GM12878 (cell line): ENCODE data around the gene ZNF407. TPM values are rescaled to one million over a fixed set of nuclear protein-coding genes. Genes with fewer than 3 reads are reported as not detected.

ENCODE experiments used
- BACH1 ChIP-seq: fragments of 450-650 bp; IDR thresholded peaks from 2 replicates; pipeline ENCODE4 v1.6.1; 2017; ENCODE audit warnings: mild to moderate bottlenecking, borderline replicate concordance
- DPF2 ChIP-seq: fragments of 450-650 bp; IDR thresholded peaks from 2 replicates; pipeline ENCODE4 v1.6.1; 2017; ENCODE audit warnings: mild to moderate bottlenecking
- FOS ChIP-seq: IDR thresholded peaks from 3 replicates; pipeline ENCODE4 v1.6.1; 2011; ENCODE audit warnings: borderline replicate concordance; ENCODE audit not compliant: insufficient read length; ENCODE audit errors: extremely low read depth
- GABPA ChIP-seq: IDR thresholded peaks from 2 replicates; pipeline ENCODE4 v1.6.1; 2014; ENCODE audit warnings: antibody characterized with exemption, low read depth, mild to moderate bottlenecking, inconsistent platforms
- KLF5 ChIP-seq: fragments of 450-650 bp; IDR thresholded peaks from 2 replicates; pipeline ENCODE4 v1.6.1; 2014; ENCODE audit warnings: mild to moderate bottlenecking; ENCODE audit not compliant: partially characterized antibody
- MTA2 ChIP-seq: fragments of 450-650 bp; IDR thresholded peaks from 2 replicates; pipeline ENCODE4 v1.6.1; 2016; ENCODE audit warnings: low read depth, mild to moderate bottlenecking, moderate library complexity
- MXI1 ChIP-seq: fragments of 150-350 bp; IDR thresholded peaks from 2 replicates; pipeline ENCODE4 v1.6.1; 2011; ENCODE audit warnings: low read depth, mild to moderate bottlenecking, inconsistent platforms, low read length, improper control_type of control experiment
- SIN3A ChIP-seq: IDR thresholded peaks from 2 replicates; pipeline ENCODE4 v1.6.1; 2012; ENCODE audit warnings: low read depth, low read length, improper control_type of control experiment
- SMARCA5 ChIP-seq: fragments of 450-650 bp; IDR thresholded peaks from 2 replicates; pipeline ENCODE4 v1.6.1; 2017; ENCODE audit warnings: mild to moderate bottlenecking
- STAT1 ChIP-seq: fragments of 450-650 bp; conservative IDR thresholded peaks from 2 replicates; pipeline ENCODE4 v1.6.1; 2014; ENCODE audit warnings: antibody characterized with exemption, mild to moderate bottlenecking
- TCF7 ChIP-seq: IDR thresholded peaks from 2 replicates; pipeline ENCODE4 v1.6.1; 2014; ENCODE audit warnings: antibody characterized with exemption, borderline replicate concordance
- WRNIP1 ChIP-seq: IDR thresholded peaks from 2 replicates; pipeline ENCODE4 v1.6.1; 2011; ENCODE audit warnings: low read depth, low read length, improper control_type of control experiment, borderline replicate concordance
- polyA plus RNA-seq, 11 experiments: library from polyadenylated mRNA; depleted of rRNA in 4 of 11; unstranded in 6 of 11; stranded (reverse) in 5 of 11; fragments of >200 nt; fragmentation: Nextera tagmentation in 4 of 11; fragmentation: Illumina TruSeq in 1 of 11; extraction: Ambion mirVana in 4 of 11; extraction: Trizol in 1 of 11; gene quantifications; 1 replicate in 1 of 11; 2 replicates in 10 of 11; pipeline versions ENCODE4 v1.2.1 to v1.2.3, GENCODE V29; 2011 to 2016; ENCODE audit warnings: inconsistent platforms in 2 of 11, missing spikeins in 2 of 11, low read depth in 1 of 11
- total RNA-seq, 4 experiments: library from RNA; depleted of rRNA in 3 of 4; stranded (reverse); fragments of >200 nt in 3 of 4; fragmentation: Illumina TruSeq in 1 of 4; extraction: Trizol in 1 of 4; gene quantifications; 2 replicates each; pipeline versions ENCODE4 v1.2.1 to v1.2.3, GENCODE V29; 2013 to 2021
- TF ChIP-seq, protein P1 (sequence below): fragments of 450-650 bp; IDR thresholded peaks from 2 replicates; pipeline ENCODE4 v1.6.1; 2016; ENCODE audit warnings: mild to moderate bottlenecking, moderate library complexity, borderline replicate concordance
- TF ChIP-seq, protein P2 (sequence below): IDR thresholded peaks from 2 replicates; pipeline ENCODE4 v1.6.1; 2011; ENCODE audit warnings: borderline replicate concordance, low read depth, mild to moderate bottlenecking, moderate library complexity, low read length; ENCODE audit not compliant: insufficient read depth, poor library complexity, severe bottlenecking

The ZNF407 gene
- total and polyA plus RNA-seq, 10 of the 15 experiments (the other 5 are each of a cell fraction or from before 2014, with no cell fraction given) = 0.69 to 11.6 (median 5.3) TPM

DNA sequence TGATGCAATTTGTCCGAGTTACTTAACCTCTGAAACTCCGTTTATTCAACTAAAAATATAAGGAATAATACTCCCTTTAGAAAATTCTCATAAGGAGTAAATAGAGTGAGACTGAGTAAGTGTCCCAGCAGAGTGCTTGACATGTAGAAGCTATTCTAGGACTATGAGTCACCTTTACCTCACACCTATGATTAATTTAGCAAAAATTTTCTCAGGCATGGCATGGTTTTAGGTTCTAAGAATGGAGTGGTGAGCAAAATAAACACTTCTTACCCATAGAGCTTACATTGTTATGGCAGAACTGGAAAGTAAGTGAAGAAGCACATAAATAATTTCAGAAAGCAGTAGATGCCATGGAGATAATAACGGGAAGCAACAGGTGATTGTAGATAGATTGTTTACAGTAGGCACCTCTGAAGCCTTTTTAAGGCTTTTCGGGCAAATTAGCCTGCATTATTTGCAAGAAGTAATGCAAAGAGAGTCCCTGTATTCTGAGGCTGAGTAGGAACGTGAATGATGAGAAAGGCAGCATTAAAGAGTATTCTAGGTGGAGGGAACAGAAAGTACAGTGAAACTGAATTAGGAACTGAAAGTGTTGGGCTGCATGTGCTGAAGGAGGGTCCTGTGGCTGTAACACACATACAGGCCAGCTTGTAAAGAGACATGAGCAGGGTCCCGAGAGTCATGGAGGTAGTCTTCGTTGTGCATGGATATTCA is 209.2 kb downstream of the ZNF407 start (continued):
- TF ChIP-seq, protein P1, sequence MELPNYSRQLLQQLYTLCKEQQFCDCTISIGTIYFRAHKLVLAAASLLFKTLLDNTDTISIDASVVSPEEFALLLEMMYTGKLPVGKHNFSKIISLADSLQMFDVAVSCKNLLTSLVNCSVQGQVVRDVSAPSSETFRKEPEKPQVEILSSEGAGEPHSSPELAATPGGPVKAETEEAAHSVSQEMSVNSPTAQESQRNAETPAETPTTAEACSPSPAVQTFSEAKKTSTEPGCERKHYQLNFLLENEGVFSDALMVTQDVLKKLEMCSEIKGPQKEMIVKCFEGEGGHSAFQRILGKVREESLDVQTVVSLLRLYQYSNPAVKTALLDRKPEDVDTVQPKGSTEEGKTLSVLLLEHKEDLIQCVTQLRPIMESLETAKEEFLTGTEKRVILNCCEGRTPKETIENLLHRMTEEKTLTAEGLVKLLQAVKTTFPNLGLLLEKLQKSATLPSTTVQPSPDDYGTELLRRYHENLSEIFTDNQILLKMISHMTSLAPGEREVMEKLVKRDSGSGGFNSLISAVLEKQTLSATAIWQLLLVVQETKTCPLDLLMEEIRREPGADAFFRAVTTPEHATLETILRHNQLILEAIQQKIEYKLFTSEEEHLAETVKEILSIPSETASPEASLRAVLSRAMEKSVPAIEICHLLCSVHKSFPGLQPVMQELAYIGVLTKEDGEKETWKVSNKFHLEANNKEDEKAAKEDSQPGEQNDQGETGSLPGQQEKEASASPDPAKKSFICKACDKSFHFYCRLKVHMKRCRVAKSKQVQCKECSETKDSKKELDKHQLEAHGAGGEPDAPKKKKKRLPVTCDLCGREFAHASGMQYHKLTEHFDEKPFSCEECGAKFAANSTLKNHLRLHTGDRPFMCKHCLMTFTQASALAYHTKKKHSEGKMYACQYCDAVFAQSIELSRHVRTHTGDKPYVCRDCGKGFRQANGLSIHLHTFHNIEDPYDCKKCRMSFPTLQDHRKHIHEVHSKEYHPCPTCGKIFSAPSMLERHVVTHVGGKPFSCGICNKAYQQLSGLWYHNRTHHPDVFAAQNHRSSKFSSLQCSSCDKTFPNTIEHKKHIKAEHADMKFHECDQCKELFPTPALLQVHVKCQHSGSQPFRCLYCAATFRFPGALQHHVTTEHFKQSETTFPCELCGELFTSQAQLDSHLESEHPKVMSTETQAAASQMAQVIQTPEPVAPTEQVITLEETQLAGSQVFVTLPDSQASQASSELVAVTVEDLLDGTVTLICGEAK = peak; percentile 60; the same call in 1 of the 2 replicates
- TF ChIP-seq, protein P2, sequence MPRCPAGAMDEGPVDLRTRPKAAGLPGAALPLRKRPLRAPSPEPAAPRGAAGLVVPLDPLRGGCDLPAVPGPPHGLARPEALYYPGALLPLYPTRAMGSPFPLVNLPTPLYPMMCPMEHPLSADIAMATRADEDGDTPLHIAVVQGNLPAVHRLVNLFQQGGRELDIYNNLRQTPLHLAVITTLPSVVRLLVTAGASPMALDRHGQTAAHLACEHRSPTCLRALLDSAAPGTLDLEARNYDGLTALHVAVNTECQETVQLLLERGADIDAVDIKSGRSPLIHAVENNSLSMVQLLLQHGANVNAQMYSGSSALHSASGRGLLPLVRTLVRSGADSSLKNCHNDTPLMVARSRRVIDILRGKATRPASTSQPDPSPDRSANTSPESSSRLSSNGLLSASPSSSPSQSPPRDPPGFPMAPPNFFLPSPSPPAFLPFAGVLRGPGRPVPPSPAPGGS = peak; percentile 64
- TF ChIP-seq STAT1 = no peak
- 0 out of 2 replicates have a peak, but pooled peaks have one; percentile 20 for TF ChIP-seq TCF7
- TF ChIP-seq BACH1 = peak; percentile 79
- no peak for TF ChIP-seq SMARCA5
- TF ChIP-seq SIN3A = no peak
- TF ChIP-seq DPF2 = peak; percentile 92
- TF ChIP-seq GABPA = peak; percentile 55; the same call in 1 of the 2 replicates
- no peak for TF ChIP-seq FOS
- TF ChIP-seq MXI1 = peak; percentile 69; the same call in 1 of the 2 replicates
- no peak for TF ChIP-seq KLF5
- peak; percentile 73 for TF ChIP-seq MTA2
- TF ChIP-seq WRNIP1 = no peak
